Vagina (tissue), 2 donors: ENCODE measurements around the gene MECP2.

Experiments
- POLR2A ChIP-seq, 2 donors: fragments of 450-650 bp; IDR thresholded peaks; one replicate each; pipeline ENCODE4 v1.6.1; 2017; ENCODE audit warnings: antibody characterized with exemption in 2 of 2, mild to moderate bottlenecking in 2 of 2, moderate library complexity in 2 of 2
- POLR2AphosphoS5 ChIP-seq, 2 donors: sonication (generic); formaldehyde crosslinking; IDR thresholded peaks; one replicate each; pipeline ENCODE4 v1.9.0; 2017; ENCODE audit warnings: antibody characterized with exemption in 2 of 2, mild to moderate bottlenecking in 2 of 2, low read depth in 1 of 2; ENCODE audit not compliant: insufficient read depth in 1 of 2
- TF ChIP-seq, protein P1 (sequence below), 3 experiments: fragments of 450-650 bp in 2 of 3; fragments of 200-600 bp in 1 of 3; sonication (generic) in 1 of 3; IDR thresholded peaks; one replicate each; pipeline ENCODE4 v1.5.1; 2017 to 2019; ENCODE audit warnings: antibody characterized with exemption in 3 of 3, mild to moderate bottlenecking in 2 of 3, moderate library complexity in 2 of 3

GRCh38 chrX:154030266-154030665, 67.3 kb downstream of the MECP2 start:
- TF ChIP-seq, protein P1, sequence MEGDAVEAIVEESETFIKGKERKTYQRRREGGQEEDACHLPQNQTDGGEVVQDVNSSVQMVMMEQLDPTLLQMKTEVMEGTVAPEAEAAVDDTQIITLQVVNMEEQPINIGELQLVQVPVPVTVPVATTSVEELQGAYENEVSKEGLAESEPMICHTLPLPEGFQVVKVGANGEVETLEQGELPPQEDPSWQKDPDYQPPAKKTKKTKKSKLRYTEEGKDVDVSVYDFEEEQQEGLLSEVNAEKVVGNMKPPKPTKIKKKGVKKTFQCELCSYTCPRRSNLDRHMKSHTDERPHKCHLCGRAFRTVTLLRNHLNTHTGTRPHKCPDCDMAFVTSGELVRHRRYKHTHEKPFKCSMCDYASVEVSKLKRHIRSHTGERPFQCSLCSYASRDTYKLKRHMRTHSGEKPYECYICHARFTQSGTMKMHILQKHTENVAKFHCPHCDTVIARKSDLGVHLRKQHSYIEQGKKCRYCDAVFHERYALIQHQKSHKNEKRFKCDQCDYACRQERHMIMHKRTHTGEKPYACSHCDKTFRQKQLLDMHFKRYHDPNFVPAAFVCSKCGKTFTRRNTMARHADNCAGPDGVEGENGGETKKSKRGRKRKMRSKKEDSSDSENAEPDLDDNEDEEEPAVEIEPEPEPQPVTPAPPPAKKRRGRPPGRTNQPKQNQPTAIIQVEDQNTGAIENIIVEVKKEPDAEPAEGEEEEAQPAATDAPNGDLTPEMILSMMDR (IDR thresholded peaks at IDR 0.05): no peak
- no peak for TF ChIP-seq POLR2A (IDR thresholded peaks at IDR 0.05)
- no peak for TF ChIP-seq POLR2AphosphoS5 (IDR thresholded peaks at IDR 0.05; ENCODE audit: insufficient read depth in 1 of 2, low read depth in 1 of 2)
